HG03064 (cell line): ENCODE measurements around the gene ABCB11.
"Not testable (repeated sequence)": the region's sequence is repeated elsewhere in the genome, so short reads cannot be mapped to it uniquely, and the experiment has no call there.

Experiments
- ATAC-seq: cut with Tn5 transposase; IDR thresholded peaks from one replicate; pipeline ENCODE4 v1.9.1; 2021; ENCODE audit warnings: low read depth; ENCODE audit not compliant: unreplicated experiment

The ABCB11 gene

DNA sequence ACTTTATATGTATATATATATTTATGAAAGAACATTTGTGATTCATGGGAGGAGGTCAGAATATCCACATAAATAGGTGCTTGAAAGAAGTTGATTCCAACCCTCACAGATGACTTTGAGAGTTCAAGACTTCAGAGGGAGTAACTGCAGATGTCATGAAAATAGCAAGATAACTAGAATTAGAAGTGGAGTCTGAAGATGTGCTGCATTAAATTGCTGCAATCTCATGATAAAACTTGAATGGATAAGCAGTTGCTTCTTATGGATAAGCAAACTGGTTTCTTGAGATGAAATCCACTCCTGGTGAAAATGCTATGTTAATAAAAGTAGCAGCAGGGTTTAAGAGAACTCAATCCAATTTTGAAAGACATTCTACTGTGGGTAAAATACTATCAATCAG lies 89.8 kb downstream of the ABCB11 start:
- ATAC-seq: no peak

- ATAC-seq: peak; percentile 67
Observed at GRCh38 chr2:168939918-168940317, 91.2 kb downstream of the ABCB11 start.

- no peak for ATAC-seq
Observed at GRCh38 chr2:168939061-168939460, 92.1 kb downstream of the ABCB11 start.

GRCh38 chr2:168935810-168936581 lies 95.1 kb downstream of the ABCB11 start:
- ATAC-seq: no peak

GRCh38 chr2:168934826-168935225 lies 96.3 kb downstream of the ABCB11 start:
- ATAC-seq: no peak

DNA sequence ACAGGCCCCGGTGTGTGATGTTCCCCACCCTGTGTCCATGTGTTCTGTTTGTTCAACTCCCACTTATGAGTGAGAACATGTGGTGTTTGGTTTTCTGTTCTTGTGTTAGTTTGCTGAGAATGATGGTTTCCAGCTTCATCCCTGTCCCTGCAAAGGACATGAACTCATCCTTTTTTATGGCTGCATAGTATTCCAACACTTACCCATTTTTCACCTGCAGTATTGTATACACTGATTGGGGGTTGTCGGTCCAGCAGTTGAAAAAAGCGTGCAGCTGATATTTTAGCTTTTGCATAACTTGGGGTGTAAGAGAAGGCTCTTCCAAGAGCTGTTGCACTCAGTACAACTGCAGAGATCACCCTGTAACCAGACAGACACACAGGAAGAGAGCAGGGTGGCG lies 99.0 kb downstream of the ABCB11 start:
- ATAC-seq: not testable (repeated sequence)

GRCh38 chr2:168930242-168930641 lies 100.9 kb downstream of the ABCB11 start:
- no peak for ATAC-seq

GRCh38 chr2:168929031-168929430 lies 102.1 kb downstream of the ABCB11 start:
- no peak for ATAC-seq

- ATAC-seq: no peak
Observed at GRCh38 chr2:168928113-168928831, 102.9 kb downstream of the ABCB11 start.

GRCh38 chr2:168926621-168927386 lies 104.3 kb downstream of the ABCB11 start:
- no peak for ATAC-seq

DNA sequence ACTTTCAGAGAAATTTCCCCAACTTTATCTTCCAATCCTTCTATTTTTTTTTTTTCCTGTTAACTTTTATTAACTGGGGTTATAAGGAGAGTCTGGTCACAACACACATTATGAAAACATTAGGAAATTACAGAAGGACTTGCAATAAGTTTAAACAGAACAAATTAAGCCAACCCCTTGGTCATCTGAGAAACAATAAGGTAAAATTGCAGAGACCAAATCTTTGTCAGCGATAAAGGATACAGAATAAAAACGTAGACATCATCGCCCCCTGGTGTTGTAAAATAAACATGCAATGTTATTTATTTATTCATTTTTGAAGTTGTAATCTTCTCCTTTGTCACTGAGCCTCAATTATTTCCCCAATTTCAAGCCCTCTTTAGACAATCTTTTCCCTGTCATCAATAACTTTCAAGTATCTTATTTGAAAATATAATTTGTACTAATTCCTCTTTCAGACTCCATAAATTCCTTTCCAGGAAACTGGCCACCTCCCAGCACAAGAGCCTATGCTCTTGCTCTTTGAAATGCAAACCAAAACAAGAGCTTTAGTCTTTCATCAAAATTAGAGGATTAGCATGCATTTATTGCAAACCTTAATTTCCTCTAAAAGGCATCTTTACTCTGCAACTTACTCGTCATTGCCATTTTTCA lies 110.5 kb downstream of the ABCB11 start:
- no peak for ATAC-seq

DNA sequence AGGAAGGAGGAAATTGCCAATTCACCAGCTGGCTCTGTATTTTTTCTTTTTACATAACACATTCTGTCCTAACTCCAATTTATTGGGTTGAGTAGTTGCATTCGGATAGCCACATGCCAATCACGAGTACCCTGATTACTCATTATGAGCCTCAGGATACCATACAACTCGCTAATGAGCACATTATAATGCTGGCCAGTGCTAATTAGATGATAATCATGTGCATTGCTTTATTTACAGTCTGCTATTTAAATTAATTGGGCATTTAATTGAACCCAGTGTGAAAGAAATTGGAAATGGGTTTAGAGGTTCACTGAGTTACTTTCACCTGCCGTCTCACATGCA lies 114.8 kb downstream of the ABCB11 start:
- no peak for ATAC-seq

DNA sequence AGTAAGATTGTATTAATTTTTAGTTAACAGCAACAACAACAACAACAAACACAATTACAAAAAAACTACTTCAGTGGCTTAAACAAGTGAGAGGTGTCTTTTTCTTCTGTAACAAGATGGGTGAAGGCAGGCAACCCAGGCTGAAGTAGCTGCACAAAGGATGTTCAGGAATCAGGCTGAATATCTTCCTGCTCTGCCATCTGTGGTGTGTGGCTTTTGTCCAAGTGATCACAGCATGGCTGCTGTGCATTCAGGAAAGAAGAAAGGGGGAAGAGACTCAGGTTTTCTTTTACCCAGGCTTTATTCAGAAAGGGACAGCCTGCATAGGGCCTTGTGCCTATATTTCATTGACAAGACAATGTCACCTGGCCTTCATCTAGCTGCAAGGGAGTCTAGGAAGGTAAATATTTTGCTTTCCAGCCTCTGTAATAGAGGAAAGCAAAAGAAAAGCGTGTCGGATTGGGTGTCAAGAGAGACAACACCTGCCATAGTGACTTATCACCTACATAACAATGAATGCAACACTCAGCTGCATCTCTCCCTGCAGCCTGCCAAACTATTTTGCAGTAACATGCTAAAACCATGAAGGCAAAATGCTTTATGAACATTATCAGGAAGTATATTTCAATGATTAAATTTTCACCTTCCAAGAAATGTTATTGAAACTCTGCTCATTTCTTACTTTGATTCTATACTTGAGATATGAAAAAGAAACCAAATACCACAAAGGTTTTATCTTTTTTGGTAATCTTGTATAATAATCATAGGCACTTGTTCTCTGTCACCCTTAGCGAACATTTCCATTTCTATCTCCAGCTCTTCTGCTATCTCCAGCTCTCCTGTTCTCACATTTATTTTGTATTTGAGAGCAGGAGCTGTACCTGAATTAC lies 115.4 kb downstream of the ABCB11 start:
- ATAC-seq: no peak

DNA sequence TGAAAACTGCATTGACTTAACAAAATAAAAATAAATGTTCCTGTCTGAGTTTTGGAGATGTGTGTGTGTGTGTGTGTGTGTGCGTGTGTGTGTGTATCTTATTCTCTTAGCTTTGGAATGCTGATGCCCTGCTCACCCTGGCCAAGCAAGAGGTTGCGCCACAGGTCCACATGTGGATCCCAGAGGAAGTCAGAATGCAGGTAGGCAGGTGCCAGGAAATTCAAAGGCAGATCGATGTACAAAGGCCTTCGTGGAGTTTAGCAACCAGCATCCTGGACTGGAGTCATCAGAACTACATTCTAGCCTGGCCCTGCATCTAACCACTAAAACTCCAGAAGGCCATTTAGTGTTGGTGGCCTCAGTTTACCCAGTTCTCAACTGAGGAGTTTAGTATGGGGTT lies 117.6 kb downstream of the ABCB11 start:
- no peak for ATAC-seq

- no peak for ATAC-seq
Observed at GRCh38 chr2:168912901-168913369, 118.2 kb downstream of the ABCB11 start.

DNA sequence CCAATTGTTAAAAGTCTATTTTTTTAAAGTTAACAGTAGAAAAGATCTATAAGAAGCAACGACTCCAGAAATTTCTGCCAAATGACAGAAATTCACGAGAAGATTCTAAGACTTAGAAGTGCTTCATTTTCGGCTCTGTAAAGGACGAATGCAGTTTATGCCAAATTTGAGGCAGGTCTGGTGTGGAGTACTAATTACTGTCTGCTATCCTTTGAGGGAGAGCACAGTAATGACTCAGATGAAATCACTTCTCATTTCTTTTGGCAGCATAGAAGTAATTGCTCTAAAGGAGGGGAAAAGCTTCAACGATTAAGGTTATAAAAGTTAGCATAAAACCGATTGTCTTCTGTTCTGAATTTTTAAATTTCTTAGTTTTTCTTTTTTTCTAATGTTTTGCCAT lies 118.7 kb downstream of the ABCB11 start:
- ATAC-seq: no peak

- ATAC-seq: no peak
Observed at GRCh38 chr2:168910330-168910729, 120.8 kb downstream of the ABCB11 start.

- ATAC-seq: no peak
Observed at GRCh38 chr2:168907940-168908662, 123.0 kb downstream of the ABCB11 start.

DNA sequence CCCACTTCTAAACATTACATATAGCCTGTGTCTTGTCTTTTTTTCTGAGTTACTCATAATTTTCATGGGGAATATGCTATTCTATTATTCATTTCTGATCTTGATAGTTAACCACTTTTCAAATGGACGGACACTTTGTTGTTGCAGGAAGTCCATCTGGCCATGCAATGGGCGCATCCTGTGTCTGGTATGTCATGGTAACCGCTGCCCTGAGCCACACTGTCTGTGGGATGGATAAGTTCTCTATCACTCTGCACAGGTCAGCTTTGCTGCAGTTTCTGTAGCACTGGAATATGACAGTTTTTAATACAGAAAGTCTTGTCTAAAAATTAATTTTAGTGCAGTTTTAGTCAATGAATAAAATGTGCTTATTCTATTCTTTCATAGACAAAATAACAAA lies 126.8 kb downstream of the ABCB11 start:
- ATAC-seq: no peak
